Activated CD4-positive, CD25-positive, alpha-beta regulatory T cell treated with anti-CD3 and anti-CD28 coated beads, Interleukin-2, amount 50 U/mL, for 16 hours (primary cell): ENCODE results near the gene NCKIPSD.

Experiments used
- DNase-seq: peaks from one replicate; pipeline ENCODE4 v3.0.0-alpha.2; 2020; ENCODE audit warnings: low read depth, low spot score

NCKIPSD gene

GRCh38 chr3:48696601-48697000, 10.9 kb upstream of the NCKIPSD start:
- DNase-seq = no peak

DNA sequence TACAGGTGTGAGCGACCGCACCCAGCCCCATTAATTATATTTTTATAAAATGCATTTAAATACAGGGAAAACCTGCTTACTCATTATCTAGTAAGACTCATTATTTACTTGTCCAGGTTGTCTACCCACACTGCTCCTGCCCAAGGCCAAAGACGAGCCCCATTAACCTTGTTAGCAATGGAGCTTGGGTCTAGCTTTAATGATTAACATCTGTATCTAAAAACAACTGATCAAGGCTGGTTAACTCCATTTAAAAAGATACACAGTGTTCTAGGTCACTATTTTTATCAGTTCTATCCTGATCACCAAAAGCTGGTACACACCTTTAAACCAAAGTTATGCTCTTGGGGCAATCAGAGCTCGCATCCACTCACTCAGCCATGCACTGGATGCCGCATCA, 10.4 kb upstream of the NCKIPSD start:
- no peak for DNase-seq

DNA sequence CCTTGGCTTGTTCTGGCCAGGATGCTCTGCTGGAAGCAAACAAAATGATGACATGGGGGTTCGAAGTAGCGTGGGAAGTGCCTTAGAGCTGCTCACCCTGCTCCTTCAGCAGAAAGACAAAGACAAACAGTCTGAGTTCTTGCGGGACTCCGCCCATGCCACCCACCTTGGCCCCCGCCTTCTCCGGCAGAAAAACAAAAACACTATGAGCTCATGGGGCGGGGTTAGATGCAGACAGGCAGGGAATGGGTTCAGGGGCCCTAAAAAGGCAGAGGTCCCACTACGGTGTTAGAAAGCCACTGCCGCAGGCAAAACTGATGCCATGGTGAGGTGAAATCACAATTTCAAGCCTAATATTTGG, 9.7 kb upstream of the NCKIPSD start:
- DNase-seq = no peak

GRCh38 chr3:48694610-48695392, 9.1 kb upstream of the NCKIPSD start:
- no peak for DNase-seq

GRCh38 chr3:48693826-48694225, 8.1 kb upstream of the NCKIPSD start:
- no peak for DNase-seq

GRCh38 chr3:48692551-48692950, 6.8 kb upstream of the NCKIPSD start:
- no peak for DNase-seq

GRCh38 chr3:48690846-48691458, 5.2 kb upstream of the NCKIPSD start:
- no peak for DNase-seq

DNA sequence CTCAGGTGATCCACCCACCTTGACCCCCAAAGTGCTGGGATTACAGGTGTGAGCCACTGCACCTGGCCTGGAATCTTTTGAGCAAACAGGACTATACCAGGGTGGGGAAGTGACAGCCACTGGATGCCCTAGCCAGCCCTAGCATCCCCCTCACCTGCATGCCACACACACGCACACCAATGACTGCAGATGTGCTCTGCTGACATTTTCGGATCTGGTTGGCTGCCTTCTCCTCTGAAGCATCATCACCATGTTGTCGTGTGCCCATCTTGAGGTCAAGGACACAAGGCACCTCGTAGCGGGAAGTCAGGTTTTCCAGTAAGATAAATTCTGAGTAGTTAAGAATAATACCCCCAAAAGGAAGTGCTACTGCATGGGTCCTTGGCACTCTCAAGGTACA, 3.7 kb upstream of the NCKIPSD start:
- DNase-seq = no peak

- no peak for DNase-seq
Measured at GRCh38 chr3:48688737-48689075, 3.0 kb upstream of the NCKIPSD start.

DNA sequence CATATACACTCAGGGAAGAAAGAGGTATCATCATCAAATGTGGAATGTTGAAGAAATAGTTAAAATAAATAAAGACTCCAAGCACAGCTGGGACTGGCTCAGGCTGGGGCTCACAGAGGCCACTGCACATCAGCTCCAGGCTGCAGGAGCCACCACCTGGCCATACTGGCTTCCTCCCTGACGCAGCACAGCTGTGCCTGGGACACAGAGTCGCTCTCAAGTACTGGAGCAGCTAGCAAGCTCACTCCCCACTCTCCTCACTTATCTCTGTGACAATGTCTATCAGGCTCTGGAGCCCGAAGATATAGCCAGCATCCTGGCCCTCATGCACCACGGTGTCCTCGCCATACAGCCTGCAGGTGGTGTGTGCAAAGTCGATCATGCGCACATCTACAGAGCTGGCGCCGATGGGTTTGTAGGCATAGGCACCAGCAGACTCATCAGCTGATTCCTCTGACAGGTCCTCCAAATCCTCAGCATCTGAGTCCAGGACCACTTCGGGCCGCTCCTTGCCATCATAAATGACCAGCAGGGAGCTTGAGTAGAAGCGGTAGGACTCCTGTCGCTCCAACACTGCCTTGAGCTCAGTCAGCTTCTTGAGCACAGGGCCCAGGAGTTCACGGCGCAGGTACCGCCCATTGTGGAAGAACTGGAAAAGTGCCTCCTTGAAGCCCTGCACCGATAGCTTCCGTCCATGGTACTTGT, 2.5 kb upstream of the NCKIPSD start:
- DNase-seq = no peak

GRCh38 chr3:48687220-48687678, 1.5 kb upstream of the NCKIPSD start:
- DNase-seq = no peak

DNA sequence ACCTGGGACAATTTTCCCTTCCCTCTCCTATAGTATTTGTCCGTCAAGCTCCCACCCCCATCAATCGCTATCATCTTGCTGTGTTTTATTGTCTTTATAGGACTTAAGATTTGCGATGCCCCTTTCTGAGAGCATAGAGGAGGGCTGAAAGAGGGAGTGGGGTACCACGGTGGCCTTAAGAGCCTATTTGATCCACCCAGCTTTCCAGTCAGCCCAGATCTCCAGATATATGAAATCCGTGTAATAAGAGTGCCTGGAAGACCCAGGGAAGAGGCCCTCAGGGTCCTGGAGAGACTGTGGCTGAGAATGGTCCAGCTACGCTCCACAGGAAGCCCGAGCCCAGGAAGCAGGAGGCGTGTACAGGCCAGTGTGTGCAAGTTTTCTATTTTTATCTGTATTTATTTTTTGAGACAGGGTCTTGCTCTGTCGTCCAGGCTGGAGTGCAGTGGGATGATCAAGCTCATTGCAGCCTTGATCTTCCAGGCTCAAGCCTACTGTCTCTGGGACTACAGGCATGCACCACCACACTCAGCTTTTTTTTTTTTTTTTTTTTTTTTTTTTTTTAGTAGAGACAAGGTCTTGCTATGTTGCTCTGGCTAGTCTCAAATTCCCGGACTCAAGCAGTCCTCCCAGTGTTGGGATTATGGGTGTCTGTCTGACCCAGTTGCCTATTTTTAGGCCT, 964 bp upstream of the NCKIPSD start:
- DNase-seq = no peak

DNA sequence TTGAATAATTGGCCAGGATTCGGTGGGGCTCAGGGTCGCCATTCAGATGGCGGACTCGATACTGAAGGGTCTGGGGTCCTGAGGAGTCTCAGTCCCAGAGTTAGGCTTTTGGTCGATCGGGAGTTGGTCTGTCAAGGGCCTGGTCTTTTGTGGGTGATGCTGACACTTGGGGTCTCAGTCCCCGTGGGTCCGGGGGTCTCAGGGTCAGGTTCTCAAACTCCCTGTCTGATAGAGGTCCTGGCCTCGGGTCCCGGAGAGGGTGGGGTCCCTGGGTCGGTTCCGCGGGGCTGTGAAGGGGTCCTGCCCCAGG, 467 bp downstream of the NCKIPSD start:
- no peak for DNase-seq

- DNase-seq = no peak
Measured at GRCh38 chr3:48684480-48685143, 1.1 kb downstream of the NCKIPSD start.

- no peak for DNase-seq
Measured at GRCh38 chr3:48684054-48684349, 1.7 kb downstream of the NCKIPSD start.

- no peak for DNase-seq
Measured at GRCh38 chr3:48682786-48683185, 2.9 kb downstream of the NCKIPSD start.

DNA sequence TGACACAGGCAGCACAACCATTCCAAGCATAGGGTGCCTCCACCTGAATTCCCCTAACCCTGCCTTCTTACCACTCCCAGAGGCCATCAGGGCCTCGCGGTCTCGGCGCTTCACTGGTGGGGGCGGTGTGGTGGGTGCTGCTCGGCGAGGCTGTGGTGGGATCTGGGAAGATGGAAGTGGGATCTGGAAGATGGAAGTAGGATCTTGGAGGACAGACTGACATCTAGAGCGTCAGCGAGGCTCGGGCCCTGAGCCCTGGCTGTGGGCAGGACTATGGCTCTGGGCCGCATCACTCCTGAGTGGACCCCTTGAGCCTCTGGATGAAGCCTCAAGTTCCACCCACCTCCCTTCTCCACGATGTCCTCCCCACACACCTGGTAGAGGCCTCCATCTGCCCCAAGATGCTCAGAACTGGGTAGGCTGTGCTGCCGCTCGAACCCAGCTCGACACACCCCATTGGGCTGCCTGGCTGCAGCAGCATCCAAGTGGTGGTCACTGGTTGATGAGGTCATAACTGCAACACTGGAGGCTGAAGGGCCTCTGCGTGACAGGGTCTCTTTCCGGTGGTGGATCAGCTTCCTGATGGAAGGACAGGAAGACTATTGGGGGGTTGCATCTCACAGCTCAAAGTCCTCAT, 3.6 kb downstream of the NCKIPSD start:
- no peak for DNase-seq

GRCh38 chr3:48681541-48681880, 4.2 kb downstream of the NCKIPSD start:
- DNase-seq = no peak

DNA sequence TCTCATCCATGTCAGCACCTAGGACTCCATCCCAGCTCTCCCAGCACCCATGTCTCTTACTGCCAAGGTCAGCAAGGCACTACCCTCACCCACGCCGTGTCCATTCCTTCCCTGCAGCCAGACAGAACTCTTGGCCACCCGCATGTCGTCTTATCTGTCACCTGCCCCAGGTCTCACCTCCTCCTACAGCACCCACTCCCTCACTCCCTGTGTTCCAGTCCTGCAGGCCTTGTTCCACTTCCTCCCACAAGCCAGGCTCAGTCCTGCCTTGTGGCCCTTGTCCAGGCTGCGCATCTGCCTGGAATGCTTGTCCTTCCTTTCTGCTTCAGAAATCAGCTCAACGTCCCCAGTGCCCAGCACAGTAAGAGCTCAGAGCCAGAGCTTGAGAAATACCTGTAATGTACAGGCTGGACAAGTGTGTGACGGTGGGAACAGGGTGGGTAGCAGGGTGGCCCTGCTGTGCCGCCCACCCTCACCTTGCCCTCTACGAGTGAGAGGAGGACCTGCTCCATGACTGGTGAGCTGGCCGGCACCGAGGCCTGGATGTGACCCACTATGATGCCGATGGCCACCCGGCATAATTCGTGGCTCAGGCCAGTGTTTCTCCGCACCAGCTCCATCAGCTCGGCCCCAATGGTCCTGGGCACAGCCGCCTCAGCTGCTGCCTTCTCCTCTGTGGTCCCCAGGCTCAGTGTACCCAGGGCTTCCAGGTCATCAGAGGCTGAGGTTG, 4.7 kb downstream of the NCKIPSD start:
- DNase-seq = no peak

- no peak for DNase-seq
Measured at GRCh38 chr3:48679411-48680391, 6.0 kb downstream of the NCKIPSD start.
